Endodermal cell (in vitro differentiated cells): ENCODE measurements around the gene HES1. TPM values are rescaled to one million over a fixed set of nuclear protein-coding genes. Genes with fewer than 3 reads are reported as not detected.

Source experiments
- DNase-seq: peaks from one replicate; pipeline ENCODE4 v3.0.0-alpha.2; 2017
- H3K27ac ChIP-seq: 2 replicates; pipeline ENCODE4 v1.5.1; 2013; ENCODE audit warnings: mild to moderate bottlenecking, low read depth, low read length, moderate library complexity
- H3K27me3 ChIP-seq: 2 replicates; pipeline ENCODE4 v1.6.1; 2013; ENCODE audit warnings: mild to moderate bottlenecking, low read length, moderate library complexity; ENCODE audit not compliant: insufficient read depth, control insufficient read depth, poor library complexity, severe bottlenecking
- H3K36me3 ChIP-seq: 2 replicates; pipeline ENCODE4 v1.7.0; 2013; ENCODE audit warnings: mild to moderate bottlenecking, low read length, moderate library complexity; ENCODE audit not compliant: control insufficient read depth, insufficient read depth
- H3K4me1 ChIP-seq: one replicate; pipeline ENCODE4 v1.7.0; 2013; ENCODE audit warnings: low read length; ENCODE audit not compliant: control insufficient read depth, insufficient read depth
- H3K4me3 ChIP-seq: 2 replicates; pipeline ENCODE4 v1.5.1; 2013; ENCODE audit warnings: mild to moderate bottlenecking, low read length, moderate library complexity
- H3K9ac ChIP-seq: 2 replicates; pipeline ENCODE4 v1.6.1; 2013; ENCODE audit warnings: mild to moderate bottlenecking, low read length, moderate library complexity; ENCODE audit not compliant: poor library complexity, severe bottlenecking; ENCODE audit errors: extremely low read depth
- H3K9me3 ChIP-seq: 2 replicates; pipeline ENCODE4 v1.6.1; 2013; ENCODE audit warnings: mild to moderate bottlenecking, low read length, moderate library complexity; ENCODE audit not compliant: control insufficient read depth
- H3K27ac Mint-ChIP-seq: 2 replicates; pipeline ENCODE4 v1.8.0; 2020; ENCODE audit warnings: mixed read lengths
- H3K27me3 Mint-ChIP-seq: 2 replicates; pipeline ENCODE4 v1.8.0; 2021; ENCODE audit warnings: mild to moderate bottlenecking, mixed read lengths; ENCODE audit not compliant: insufficient read depth
- H3K36me3 Mint-ChIP-seq: 2 replicates; pipeline ENCODE4 v1.8.0; 2020; ENCODE audit warnings: low read depth, mixed read lengths
- H3K4me1 Mint-ChIP-seq: 2 replicates; pipeline ENCODE4 v1.8.0; 2020; ENCODE audit warnings: mixed read lengths
- H3K4me3 Mint-ChIP-seq: 2 replicates; pipeline ENCODE4 v1.8.0; 2020; ENCODE audit warnings: mild to moderate bottlenecking, moderate library complexity, mixed read lengths
- H3K9me3 Mint-ChIP-seq: 2 replicates; pipeline ENCODE4 v1.8.0; 2020; ENCODE audit warnings: mild to moderate bottlenecking, mixed read lengths
- WGBS, 2 experiments: methylation state at CpG; one replicate each; pipeline versions ENCODE4 v1.1.5 to v1.1.7; 2013; ENCODE audit warnings: missing lambda C conversion rate in 2 of 2, mixed read lengths in 1 of 2; ENCODE audit not compliant: insufficient coverage in 1 of 2, insufficient read length in 1 of 2; 5-methylcytosine and 5-hydroxymethylcytosine counted together
- long read RNA-seq, 4 experiments: library from polyadenylated mRNA in 2 of 4; library from RNA in 1 of 4; library from capped mRNA in 1 of 4; stranded (forward) in 3 of 4; unstranded in 1 of 4; transcript quantifications; one replicate each; pipeline ENCODE4 v2.0.0, GENCODE V29; 2020 to 2021; ENCODE audit warnings: inconsistent platforms in 1 of 4
- polyA plus RNA-seq, 2 experiments: library from polyadenylated mRNA; stranded (reverse); fragments of 50-300 nt; gene quantifications; one replicate each; pipeline ENCODE4 v1.2.3, GENCODE V29; 2013
- total RNA-seq, 2 donors: library from RNA; stranded (reverse); fragmentation: NEBNext Ultra II Directional in 1 of 2; extraction: Animal tissue kit (Norgen Biotek cat#: 25700) in 1 of 2; gene quantifications; 2 replicates in 1 of 2; 3 replicates in 1 of 2; pipeline ENCODE4 v1.2.1, GENCODE V29; 2021
- TF ChIP-seq, protein P1 (sequence below): fragments of 200-600 bp; sonication (generic); conservative IDR thresholded peaks from 2 replicates; pipeline ENCODE4 v1.5.0; 2021; ENCODE audit warnings: antibody characterized with exemption, mild to moderate bottlenecking

HES1 gene, protein sequence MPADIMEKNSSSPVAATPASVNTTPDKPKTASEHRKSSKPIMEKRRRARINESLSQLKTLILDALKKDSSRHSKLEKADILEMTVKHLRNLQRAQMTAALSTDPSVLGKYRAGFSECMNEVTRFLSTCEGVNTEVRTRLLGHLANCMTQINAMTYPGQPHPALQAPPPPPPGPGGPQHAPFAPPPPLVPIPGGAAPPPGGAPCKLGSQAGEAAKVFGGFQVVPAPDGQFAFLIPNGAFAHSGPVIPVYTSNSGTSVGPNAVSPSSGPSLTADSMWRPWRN
- 10 to 100 TPM in 1 of 2 donors, 1 to 10 TPM in 1; 2.1 to 17.5 TPM for total RNA-seq
- polyA plus RNA-seq (2013, experiment 1 of 2): 63.6 TPM
- polyA plus RNA-seq (2013, experiment 2 of 2): 67.6 TPM
- long read RNA-seq, experiment 1, partial matches to known transcripts: 0 of 4 reads
- long read RNA-seq, experiment 1, other reads (novel, unspliced or antisense): 0 of 4 reads
- long read RNA-seq, experiment 2, partial matches to known transcripts: 0 of 1 reads
- long read RNA-seq, experiment 2, other reads (novel, unspliced or antisense): 0 of 1 reads
- long read RNA-seq, experiment 3, partial matches to known transcripts: 3 of 3 reads
- long read RNA-seq, experiment 3, other reads (novel, unspliced or antisense): 0 of 3 reads
- long read RNA-seq, experiment 4, partial matches to known transcripts: 1 of 1 reads
- long read RNA-seq, experiment 4, other reads (novel, unspliced or antisense): 0 of 1 reads

DNA sequence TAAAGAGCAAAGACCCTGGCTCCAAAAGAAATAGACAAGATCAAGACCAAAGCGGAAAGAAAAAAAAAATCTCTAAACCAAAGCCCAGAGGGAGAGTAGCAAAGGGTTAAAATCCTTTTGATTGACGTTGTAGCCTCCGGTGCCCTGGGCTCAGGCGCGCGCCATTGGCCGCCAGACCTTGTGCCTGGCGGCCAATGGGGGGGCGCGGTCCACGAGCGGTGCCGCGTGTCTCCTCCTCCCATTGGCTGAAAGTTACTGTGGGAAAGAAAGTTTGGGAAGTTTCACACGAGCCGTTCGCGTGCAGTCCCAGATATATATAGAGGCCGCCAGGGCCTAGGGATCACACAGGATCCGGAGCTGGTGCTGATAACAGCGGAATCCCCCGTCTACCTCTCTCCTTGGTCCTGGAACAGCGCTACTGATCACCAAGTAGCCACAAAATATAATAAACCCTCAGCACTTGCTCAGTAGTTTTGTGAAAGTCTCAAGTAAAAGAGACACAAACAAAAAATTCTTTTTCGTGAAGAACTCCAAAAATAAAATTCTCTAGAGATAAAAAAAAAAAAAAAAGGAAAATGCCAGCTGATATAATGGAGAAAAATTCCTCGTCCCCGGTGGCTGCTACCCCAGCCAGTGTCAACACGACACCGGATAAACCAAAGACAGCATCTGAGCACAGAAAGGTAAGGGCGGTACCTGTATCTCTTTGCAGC is at the start of gene HES1:
Gene HES1 (plus strand): TSS at position 343 of the 713 bp plus-strand sequence. CDS start 233 bp downstream, at position 576.
- H3K9me3 Mint-ChIP-seq: no peaks in the 10 kb centered on the region
- no peaks in the 10 kb centered on the region for H3K9me3 ChIP-seq
- H3K36me3 Mint-ChIP-seq: peaks cover 4% of the 10 kb centered on the region
- peak within 1 kb of the TSS; percentile 97 for H3K27ac ChIP-seq
- peaks cover 12% of the 10 kb centered on the region for H3K27me3 ChIP-seq
- H3K4me3 ChIP-seq: peak within 1 kb of the TSS; percentile 87
- peak within 1 kb of the TSS; percentile 89 for H3K4me3 Mint-ChIP-seq
- peaks cover 54% of the 10 kb centered on the region for H3K4me1 Mint-ChIP-seq
- no peaks in the 10 kb centered on the region for H3K36me3 ChIP-seq
- peaks cover 17% of the 10 kb centered on the region for H3K4me1 ChIP-seq
- H3K9ac ChIP-seq: peak within 1 kb of the TSS; percentile 82
- peak within 1 kb of the TSS; percentile 94 for H3K27ac Mint-ChIP-seq
- TF ChIP-seq, protein P1, sequence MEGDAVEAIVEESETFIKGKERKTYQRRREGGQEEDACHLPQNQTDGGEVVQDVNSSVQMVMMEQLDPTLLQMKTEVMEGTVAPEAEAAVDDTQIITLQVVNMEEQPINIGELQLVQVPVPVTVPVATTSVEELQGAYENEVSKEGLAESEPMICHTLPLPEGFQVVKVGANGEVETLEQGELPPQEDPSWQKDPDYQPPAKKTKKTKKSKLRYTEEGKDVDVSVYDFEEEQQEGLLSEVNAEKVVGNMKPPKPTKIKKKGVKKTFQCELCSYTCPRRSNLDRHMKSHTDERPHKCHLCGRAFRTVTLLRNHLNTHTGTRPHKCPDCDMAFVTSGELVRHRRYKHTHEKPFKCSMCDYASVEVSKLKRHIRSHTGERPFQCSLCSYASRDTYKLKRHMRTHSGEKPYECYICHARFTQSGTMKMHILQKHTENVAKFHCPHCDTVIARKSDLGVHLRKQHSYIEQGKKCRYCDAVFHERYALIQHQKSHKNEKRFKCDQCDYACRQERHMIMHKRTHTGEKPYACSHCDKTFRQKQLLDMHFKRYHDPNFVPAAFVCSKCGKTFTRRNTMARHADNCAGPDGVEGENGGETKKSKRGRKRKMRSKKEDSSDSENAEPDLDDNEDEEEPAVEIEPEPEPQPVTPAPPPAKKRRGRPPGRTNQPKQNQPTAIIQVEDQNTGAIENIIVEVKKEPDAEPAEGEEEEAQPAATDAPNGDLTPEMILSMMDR: peak; percentile 17
- H3K27me3 Mint-ChIP-seq: peaks cover 14% of the 10 kb centered on the region
- DNase-seq: peak; percentile 99
- 0% methylated on average over 1 to 28 of the region's 29 CpGs for WGBS, 2 experiments

DNA sequence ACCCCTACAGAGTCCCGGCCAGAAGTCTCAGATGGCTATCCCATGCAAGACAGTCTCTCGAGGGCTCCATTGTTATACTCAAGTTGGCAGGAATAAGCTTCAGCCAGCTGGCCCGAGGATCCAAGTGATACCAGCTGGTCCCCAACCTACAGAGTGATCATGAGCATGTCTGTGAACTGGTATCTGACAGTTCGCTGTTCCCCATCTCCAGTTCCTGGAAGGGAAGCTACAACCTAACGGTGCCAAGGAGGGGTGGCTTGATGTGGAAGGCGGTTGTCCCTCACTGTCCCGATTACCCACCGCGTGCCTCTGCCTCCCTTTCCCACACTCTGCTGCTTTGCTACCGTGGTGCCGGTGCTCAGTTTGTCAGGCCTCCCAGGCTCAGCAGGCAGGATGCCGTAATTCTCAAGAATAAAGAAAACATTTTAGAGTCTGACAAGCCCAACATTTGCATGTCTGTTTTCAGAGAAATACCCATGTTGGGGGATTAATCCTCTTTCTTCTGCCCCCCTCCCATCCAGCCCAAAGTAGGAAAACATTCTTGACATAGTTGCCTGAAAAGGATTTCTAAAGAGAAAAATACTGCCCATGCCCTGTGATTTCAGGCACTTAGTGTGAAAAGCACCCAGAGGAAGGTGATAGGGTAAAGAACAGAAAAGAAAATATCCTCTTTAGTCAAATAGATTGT is 49.4 kb upstream of the HES1 start:
- 17 to 34% methylated on average over 9 to 12 of the region's 12 CpGs for WGBS, 2 experiments
- Histone ChIP-seq H3K9ac (no peak overlapping the region), H3K4me3 (no peak overlapping the region), H3K9me3 (no peaks in the 10 kb centered on the region), H3K27me3 (no peaks in the 10 kb centered on the region), H3K27ac (peak overlapping the region; percentile 54), H3K4me1 (peaks cover 23% of the 10 kb centered on the region), H3K36me3 (no peaks in the 10 kb centered on the region)
- Mint-ChIP-seq H3K27ac (peak overlapping the region; percentile 67), H3K4me1 (peaks cover 61% of the 10 kb centered on the region), H3K4me3 (no peak overlapping the region), H3K36me3 (no peaks in the 10 kb centered on the region), H3K9me3 (no peaks in the 10 kb centered on the region), H3K27me3 (no peaks in the 10 kb centered on the region)
- DNase-seq: peak; percentile 91
- TF ChIP-seq, protein P1: no peak

DNA sequence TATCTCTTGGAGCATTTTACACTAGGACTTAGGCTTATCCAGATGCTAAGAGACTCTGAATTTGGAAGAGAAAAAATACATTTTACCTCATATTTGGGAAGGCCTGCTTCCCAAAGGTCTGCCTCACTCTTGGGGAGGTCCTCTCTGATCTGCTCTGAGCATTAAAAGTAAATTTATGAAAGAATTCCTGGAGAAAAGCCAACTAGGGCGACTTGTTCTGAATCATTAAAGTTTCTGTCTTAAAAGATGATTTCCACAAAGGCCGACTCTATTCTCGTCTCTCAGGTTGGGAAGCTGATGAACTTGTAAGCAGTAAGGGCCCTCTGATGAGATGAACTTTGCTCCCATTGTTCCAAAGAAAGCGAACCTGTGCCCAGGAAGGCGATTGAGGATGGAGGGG is 48.7 kb upstream of the HES1 start:
- Histone ChIP-seq H3K36me3 (no peaks in the 10 kb centered on the region), H3K27ac (no peak overlapping the region), H3K9ac (no peak overlapping the region), H3K9me3 (no peaks in the 10 kb centered on the region), H3K27me3 (no peaks in the 10 kb centered on the region), H3K4me1 (peaks cover 17% of the 10 kb centered on the region), H3K4me3 (no peak overlapping the region)
- Mint-ChIP-seq H3K36me3 (no peaks in the 10 kb centered on the region), H3K9me3 (no peaks in the 10 kb centered on the region), H3K27me3 (no peaks in the 10 kb centered on the region), H3K4me3 (no peak overlapping the region), H3K27ac (peak overlapping the region; percentile 67), H3K4me1 (peaks cover 59% of the 10 kb centered on the region)
- DNase-seq: no peak
- TF ChIP-seq, protein P1: no peak
- 86 to 87% methylated on average over 3 to 5 of the region's 5 CpGs for WGBS, 2 experiments
